Panc1 (cell line): ENCODE data around the gene HDAC3. TPM values are rescaled to one million over a fixed set of nuclear protein-coding genes. Genes with fewer than 3 reads are reported as not detected.

ENCODE experiments used
- ATAC-seq: fragments of 200-7000 bp; cut with Tn5 transposase; 2 replicates; pipeline ENCODE4 v1.9.1; 2020; ENCODE audit warnings: mild to moderate bottlenecking, moderate library complexity
- BruUV-seq: library from RNA; stranded (reverse); fragments of 400-500 nt; replicated peaks from 2 replicates; lab custom pipeline; 2021; lab: Mats Ljungman, UMichigan
- CTCF ChIA-PET: fragments of 300-600 bp; sonication (Branson Sonifier 250); formaldehyde crosslinking; loops from one replicate; lab custom pipeline; 2022; ENCODE audit warnings: antibody characterized with exemption; lab: Charles Lee
- POLR2A ChIA-PET: fragments of 300-600 bp; sonication (Branson Sonifier 250); formaldehyde crosslinking; loops from one replicate; lab custom pipeline; 2022; ENCODE audit warnings: antibody characterized with exemption; lab: Charles Lee
- DNase-seq: peaks from one replicate; pipeline ENCODE4 v3.0.0-alpha.2; 2010; ENCODE audit warnings: low read depth, low spot score
- H3K27ac ChIP-seq: 2 replicates; pipeline ENCODE4 v1.5.1; 2011; ENCODE audit warnings: mild to moderate bottlenecking, low read length, inconsistent platforms
- H3K27me3 ChIP-seq: fragments of 200-500 bp; sonication (Bioruptor generic); 2 replicates; pipeline ENCODE4 v1.6.0; 2014; ENCODE audit warnings: low read length, inconsistent platforms; ENCODE audit not compliant: control insufficient read depth, insufficient read depth
- H3K36me3 ChIP-seq: fragments of 200-500 bp; sonication (Bioruptor generic); 2 replicates; pipeline ENCODE4 v1.5.1; 2014; ENCODE audit warnings: inconsistent platforms, mild to moderate bottlenecking, low read length, moderate library complexity; ENCODE audit not compliant: control insufficient read depth, insufficient read depth
- H3K4me1 ChIP-seq: 2 replicates; pipeline ENCODE4 v1.5.1; 2011; ENCODE audit warnings: inconsistent platforms, mild to moderate bottlenecking, low read length, moderate library complexity; ENCODE audit not compliant: control insufficient read depth, insufficient read depth
- H3K4me3 ChIP-seq, 2 experiments: 2 replicates each; pipeline ENCODE4 v1.5.1; 2011 to 2012; ENCODE audit warnings: low read depth in 2 of 2, low read length in 2 of 2, mild to moderate bottlenecking in 2 of 2, inconsistent platforms in 1 of 2, moderate library complexity in 1 of 2
- H3K9me3 ChIP-seq: fragments of 200-500 bp; sonication (Bioruptor generic); 2 replicates; pipeline ENCODE4 v1.5.1; 2014; ENCODE audit warnings: low read depth, mild to moderate bottlenecking, inconsistent platforms, low read length, moderate library complexity; ENCODE audit not compliant: control insufficient read depth, insufficient read depth
- POLR2AphosphoS5 ChIP-seq: IDR thresholded peaks from 2 replicates; pipeline ENCODE4 v1.6.1; 2012; ENCODE audit warnings: mild to moderate bottlenecking, low read depth, low read length, moderate library complexity
- REST ChIP-seq, 2 experiments: IDR thresholded peaks; 2 replicates each; pipeline ENCODE4 v1.6.1; 2011 to 2012; ENCODE audit warnings: low read depth in 2 of 2, control low read depth in 1 of 2, low read length in 1 of 2, mild to moderate bottlenecking in 1 of 2, moderate library complexity in 1 of 2; ENCODE audit not compliant: insufficient read depth in 1 of 2
- SIN3A ChIP-seq: IDR thresholded peaks from 2 replicates; pipeline ENCODE4 v1.6.1; 2012; ENCODE audit warnings: low read depth, mild to moderate bottlenecking, low read length, moderate library complexity, borderline replicate concordance; ENCODE audit not compliant: insufficient read depth
- TCF7L2 ChIP-seq: IDR thresholded peaks from 2 replicates; pipeline ENCODE4 v1.6.1; 2011; ENCODE audit warnings: mild to moderate bottlenecking, low read depth, low read length, inconsistent platforms
- in situ Hi-C: cut with HindIII; loops from 2 replicates; pipeline ENCODE4 v1.10.0; 2016; ENCODE audit warnings: low sequenced_read_pairs, low pct_unique_long_range_greater_than_20kb
- intact Hi-C: fragments of 100-400 bp; cut with micrococcal nuclease; formaldehyde crosslinking; loops from one replicate; pipeline ENCODE4 v1.10.0; 2022; ENCODE audit not compliant: unreplicated experiment
- total RNA-seq: library from RNA; stranded (reverse); gene quantifications from one replicate; pipeline ENCODE4 v1.2.1, GENCODE V29; 2021; ENCODE audit not compliant: unreplicated experiment
- TF ChIP-seq, protein P1 (sequence below): fragments of 450-650 bp; IDR thresholded peaks from 2 replicates; pipeline ENCODE4 v1.5.1; 2017; ENCODE audit warnings: mild to moderate bottlenecking

Gene HDAC3
- total RNA-seq, 1 experiment from 2014 or later, result 75.5 TPM

DNA sequence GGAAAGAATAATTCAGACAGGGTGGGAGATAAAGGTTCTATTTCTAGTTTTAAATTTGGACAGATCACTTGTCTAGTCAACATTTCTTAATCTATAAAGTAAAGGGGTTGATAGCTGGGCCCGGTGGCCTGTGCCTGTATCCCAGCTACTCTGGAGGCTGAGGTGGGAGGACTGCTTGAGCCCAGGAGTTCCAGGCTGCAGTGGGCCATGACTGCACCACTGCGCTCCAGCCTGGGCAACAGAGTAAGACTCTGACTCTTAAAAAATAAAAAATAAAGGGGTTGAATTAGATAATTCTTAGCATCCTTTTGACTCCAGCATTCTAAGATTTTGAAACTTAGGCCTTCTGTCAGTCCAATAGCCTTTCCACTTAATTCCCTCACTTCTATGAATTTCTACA, 28.6 kb downstream of the HDAC3 start:
- Histone ChIP-seq H3K4me1 (peaks cover 15% of the 10 kb centered on the region), H3K27me3 (no peaks in the 10 kb centered on the region), H3K4me3 (no peak overlapping the region), H3K27ac (no peak overlapping the region), H3K36me3 (no peaks in the 10 kb centered on the region; the same call in 1 of the 2 replicates), H3K9me3 (no peaks in the 10 kb centered on the region)
- ChIA-PET CTCF (no interaction called here), POLR2A (no interaction called here)
- intact Hi-C loops (no loop called here), in situ Hi-C loops (no loop called here)
- ATAC-seq (no peak), DNase-seq (no peak)
- no TSS peak for BruUV-seq
- TF ChIP-seq POLR2AphosphoS5 (no peak), SIN3A (no peak), TCF7L2 (no peak), REST (IDR thresholded peaks at IDR 0.05; ENCODE audit: insufficient read depth in 1 of 2, low read depth in 2 of 2, low read length in 1 of 2) (no peak)
- TF ChIP-seq, protein P1, sequence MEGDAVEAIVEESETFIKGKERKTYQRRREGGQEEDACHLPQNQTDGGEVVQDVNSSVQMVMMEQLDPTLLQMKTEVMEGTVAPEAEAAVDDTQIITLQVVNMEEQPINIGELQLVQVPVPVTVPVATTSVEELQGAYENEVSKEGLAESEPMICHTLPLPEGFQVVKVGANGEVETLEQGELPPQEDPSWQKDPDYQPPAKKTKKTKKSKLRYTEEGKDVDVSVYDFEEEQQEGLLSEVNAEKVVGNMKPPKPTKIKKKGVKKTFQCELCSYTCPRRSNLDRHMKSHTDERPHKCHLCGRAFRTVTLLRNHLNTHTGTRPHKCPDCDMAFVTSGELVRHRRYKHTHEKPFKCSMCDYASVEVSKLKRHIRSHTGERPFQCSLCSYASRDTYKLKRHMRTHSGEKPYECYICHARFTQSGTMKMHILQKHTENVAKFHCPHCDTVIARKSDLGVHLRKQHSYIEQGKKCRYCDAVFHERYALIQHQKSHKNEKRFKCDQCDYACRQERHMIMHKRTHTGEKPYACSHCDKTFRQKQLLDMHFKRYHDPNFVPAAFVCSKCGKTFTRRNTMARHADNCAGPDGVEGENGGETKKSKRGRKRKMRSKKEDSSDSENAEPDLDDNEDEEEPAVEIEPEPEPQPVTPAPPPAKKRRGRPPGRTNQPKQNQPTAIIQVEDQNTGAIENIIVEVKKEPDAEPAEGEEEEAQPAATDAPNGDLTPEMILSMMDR, result no peak

GRCh38 chr5:141605523-141606277, 30.9 kb downstream of the HDAC3 start:
- POLR2A ChIA-PET, result interaction anchor here (0.6 kb wide), 2 partner anchors 28 to 34 kb away, joined by 3 to 7 read pairs; no protein-coding TSS in a partner anchor
- no peak for ATAC-seq

More at GRCh38 chr5:141605523-141606277, 30.9 kb downstream of the HDAC3 start:
- peaks cover 15% of the 10 kb centered on the region for H3K4me1 ChIP-seq
- H3K36me3 ChIP-seq, result no peaks in the 10 kb centered on the region
- no peaks in the 10 kb centered on the region for H3K27me3 ChIP-seq
- no peak overlapping the region for H3K4me3 ChIP-seq
- no peak for DNase-seq
- CTCF ChIA-PET, result interaction anchor here (0.6 kb wide), 1 partner anchor 28 kb away, joined by 4 read pairs; no protein-coding TSS in a partner anchor
- TF ChIP-seq SIN3A (no peak), POLR2AphosphoS5 (no peak), REST (IDR thresholded peaks at IDR 0.05; ENCODE audit: insufficient read depth in 1 of 2, low read depth in 2 of 2, low read length in 1 of 2) (no peak), TCF7L2 (no peak)
- TF ChIP-seq, protein P1, result no peak
- in situ Hi-C loops, result no loop called here
- no peak overlapping the region for H3K27ac ChIP-seq
- BruUV-seq, result no TSS peak
- intact Hi-C loops, result no loop called here
- H3K9me3 ChIP-seq, result no peaks in the 10 kb centered on the region
